Measurements from ENCODE around the gene JAKMIP1.
A peak's percentile ranks its signal among the peaks of the same experiment; 100 is the strongest.

JAKMIP1 gene

GRCh38 chr4:6204871-6205566 is 4.7 kb upstream of the JAKMIP1 start:
- TF ChIP-seq JUND (IDR thresholded peaks at IDR 0.05; ENCODE audit: low read depth), result no peak
- DNase-seq (ENCODE audit: low read depth in 1 of 2, low spot score in 1 of 2), result no peak
- in situ Hi-C loops (cut with HindIII; ENCODE audit: low pct_unique_long_range_greater_than_20kb, low sequenced_read_pairs), result no loop called here

GRCh38 chr4:6204098-6204497 is 3.7 kb upstream of the JAKMIP1 start:
- no peak for TF ChIP-seq JUND (IDR thresholded peaks at IDR 0.05; ENCODE audit: low read depth)
- DNase-seq (ENCODE audit: low read depth in 1 of 2, low spot score in 1 of 2), result no peak
- in situ Hi-C loops (cut with HindIII; ENCODE audit: low pct_unique_long_range_greater_than_20kb, low sequenced_read_pairs), result no loop called here

- no peak for TF ChIP-seq JUND (IDR thresholded peaks at IDR 0.05; ENCODE audit: low read depth)
- DNase-seq (ENCODE audit: low read depth in 1 of 2, low spot score in 1 of 2), result peak in 1 of 2 experiments; percentile 37
- in situ Hi-C loops (cut with HindIII; ENCODE audit: low pct_unique_long_range_greater_than_20kb, low sequenced_read_pairs), result no loop called here
Observed at GRCh38 chr4:6201580-6202091, 1.3 kb upstream of the JAKMIP1 start.

- no peak for TF ChIP-seq JUND (IDR thresholded peaks at IDR 0.05; ENCODE audit: low read depth)
- in situ Hi-C loops (cut with HindIII; ENCODE audit: low pct_unique_long_range_greater_than_20kb, low sequenced_read_pairs), result no loop called here
- DNase-seq (ENCODE audit: low read depth in 1 of 2, low spot score in 1 of 2), result peak in 1 of 2 experiments; percentile 65
Observed at GRCh38 chr4:6200922-6201362, 593 bp upstream of the JAKMIP1 start.

GRCh38 chr4:6199422-6199921 is 877 bp downstream of the JAKMIP1 start:
- in situ Hi-C loops (cut with HindIII; ENCODE audit: low pct_unique_long_range_greater_than_20kb, low sequenced_read_pairs), result no loop called here
- DNase-seq (ENCODE audit: low read depth in 1 of 2, low spot score in 1 of 2), result no peak
- TF ChIP-seq JUND (IDR thresholded peaks at IDR 0.05; ENCODE audit: low read depth), result no peak

- TF ChIP-seq JUND (IDR thresholded peaks at IDR 0.05; ENCODE audit: low read depth), result no peak
- in situ Hi-C loops (cut with HindIII; ENCODE audit: low pct_unique_long_range_greater_than_20kb, low sequenced_read_pairs), result no loop called here
- DNase-seq (ENCODE audit: low read depth in 1 of 2, low spot score in 1 of 2), result no peak
Observed at GRCh38 chr4:6198768-6199421, 1.5 kb downstream of the JAKMIP1 start.

- DNase-seq (ENCODE audit: low read depth in 1 of 2, low spot score in 1 of 2), result no peak
- in situ Hi-C loops (cut with HindIII; ENCODE audit: low pct_unique_long_range_greater_than_20kb, low sequenced_read_pairs), result no loop called here
- TF ChIP-seq JUND (IDR thresholded peaks at IDR 0.05; ENCODE audit: low read depth), result no peak
Observed at GRCh38 chr4:6198278-6198677, 2.1 kb downstream of the JAKMIP1 start.

- no peak for TF ChIP-seq JUND (IDR thresholded peaks at IDR 0.05; ENCODE audit: low read depth)
- DNase-seq (ENCODE audit: low read depth in 1 of 2, low spot score in 1 of 2), result no peak
- in situ Hi-C loops (cut with HindIII; ENCODE audit: low pct_unique_long_range_greater_than_20kb, low sequenced_read_pairs), result no loop called here
Observed at GRCh38 chr4:6197433-6198174, 2.7 kb downstream of the JAKMIP1 start.

- in situ Hi-C loops (cut with HindIII; ENCODE audit: low pct_unique_long_range_greater_than_20kb, low sequenced_read_pairs), result no loop called here
- no peak for DNase-seq (ENCODE audit: low read depth in 1 of 2, low spot score in 1 of 2)
- no peak for TF ChIP-seq JUND (IDR thresholded peaks at IDR 0.05; ENCODE audit: low read depth)
Observed at GRCh38 chr4:6196871-6197270, 3.5 kb downstream of the JAKMIP1 start.

GRCh38 chr4:6196324-6196723 is 4.0 kb downstream of the JAKMIP1 start:
- no peak for TF ChIP-seq JUND (IDR thresholded peaks at IDR 0.05; ENCODE audit: low read depth)
- in situ Hi-C loops (cut with HindIII; ENCODE audit: low pct_unique_long_range_greater_than_20kb, low sequenced_read_pairs), result no loop called here
- no peak for DNase-seq (ENCODE audit: low read depth in 1 of 2, low spot score in 1 of 2)

GRCh38 chr4:6195602-6196319 is 4.6 kb downstream of the JAKMIP1 start:
- DNase-seq (ENCODE audit: low read depth in 1 of 2, low spot score in 1 of 2), result no peak
- in situ Hi-C loops (cut with HindIII; ENCODE audit: low pct_unique_long_range_greater_than_20kb, low sequenced_read_pairs), result no loop called here
- TF ChIP-seq JUND (IDR thresholded peaks at IDR 0.05; ENCODE audit: low read depth), result no peak
